Transverse colon (tissue), 4 donors: ENCODE measurements around the gene PHKG1.
"Not testable (repeated sequence)": the region's sequence is repeated elsewhere in the genome, so short reads cannot be mapped to it uniquely, and the experiment has no call there.

ENCODE experiments used
- CTCF ChIP-seq, 5 experiments: fragments of 200-600 bp in 3 of 5; fragments of 450-650 bp in 2 of 5; sonication (generic) in 3 of 5; IDR thresholded peaks; 1 replicate in 2 of 5; 2 replicates in 3 of 5; pipeline ENCODE4 v1.5.1; 2016 to 2017; ENCODE audit warnings: antibody characterized with exemption in 5 of 5, inconsistent platforms in 3 of 5, mild to moderate bottlenecking in 2 of 5, moderate library complexity in 1 of 5
- EP300 ChIP-seq: sonication (generic); formaldehyde crosslinking; IDR thresholded peaks from one replicate; pipeline ENCODE4 v1.6.1; 2017; ENCODE audit warnings: antibody characterized with exemption, low read depth
- POLR2AphosphoS5 ChIP-seq, 3 donors: sonication (generic); formaldehyde crosslinking; IDR thresholded peaks; one replicate each; pipeline ENCODE4 v1.6.1; 2016; ENCODE audit warnings: antibody characterized with exemption in 3 of 3

- TF ChIP-seq EP300; CTCF (IDR thresholded peaks at IDR 0.05); POLR2AphosphoS5 (IDR thresholded peaks at IDR 0.05): not testable (repeated sequence)
Observed at GRCh38 chr7:56080726-56081435, 11.9 kb downstream of the PHKG1 start.
